GM19463 (cell line): ENCODE measurements around the gene EDRF1.

Source experiments
- ATAC-seq: cut with Tn5 transposase; IDR thresholded peaks from one replicate; pipeline ENCODE4 v1.9.1; 2021; ENCODE audit warnings: mild to moderate bottlenecking, moderate library complexity; ENCODE audit not compliant: unreplicated experiment

EDRF1 gene

GRCh38 chr10:125761961-125762360, 42.5 kb downstream of the EDRF1 start:
- ATAC-seq = no peak

DNA sequence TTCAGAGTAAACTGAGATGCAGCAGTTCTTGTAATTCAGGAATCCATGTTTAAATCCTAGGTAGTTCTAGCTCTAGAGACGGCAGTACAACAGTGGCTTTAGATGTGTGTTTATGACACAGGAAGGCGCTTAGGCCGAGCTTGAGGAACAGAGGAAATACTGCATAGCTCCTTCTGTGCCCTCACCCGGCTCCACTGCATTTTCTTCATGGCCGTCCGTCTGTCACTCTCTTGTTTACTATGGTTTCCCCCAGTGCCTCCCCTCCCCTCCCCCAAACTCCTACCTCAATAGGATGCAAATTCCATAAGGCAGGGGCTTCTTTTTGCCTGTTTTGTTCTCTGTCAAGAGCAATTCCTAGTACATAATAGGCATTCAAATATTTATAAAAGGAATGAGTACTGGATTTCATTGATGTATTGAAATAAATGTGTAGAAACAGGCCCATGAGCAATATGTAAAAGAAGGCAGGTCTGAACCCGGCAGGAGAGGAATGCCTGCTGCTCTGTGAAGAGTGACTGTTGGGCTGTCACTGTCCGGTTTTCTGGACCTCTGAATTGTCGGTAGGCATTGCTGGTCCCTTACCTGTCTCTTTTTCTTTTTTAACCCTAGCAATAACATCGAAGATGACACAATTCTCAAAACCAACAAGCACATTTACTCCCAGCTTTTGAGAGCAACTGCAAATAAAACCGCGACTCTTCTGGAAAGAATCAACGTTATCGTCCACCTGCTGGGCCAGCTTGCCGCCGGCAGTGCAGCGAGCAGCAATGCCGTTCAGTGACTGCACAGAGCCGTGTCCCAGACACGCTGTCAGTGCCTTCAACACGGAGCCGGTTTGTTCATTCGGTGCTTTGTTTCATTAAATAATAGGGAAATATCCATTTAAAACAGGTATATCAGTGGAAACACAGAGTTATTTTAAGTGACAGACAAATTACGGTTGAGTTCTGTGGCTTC, 43.5 kb downstream of the EDRF1 start:
- ATAC-seq = no peak

DNA sequence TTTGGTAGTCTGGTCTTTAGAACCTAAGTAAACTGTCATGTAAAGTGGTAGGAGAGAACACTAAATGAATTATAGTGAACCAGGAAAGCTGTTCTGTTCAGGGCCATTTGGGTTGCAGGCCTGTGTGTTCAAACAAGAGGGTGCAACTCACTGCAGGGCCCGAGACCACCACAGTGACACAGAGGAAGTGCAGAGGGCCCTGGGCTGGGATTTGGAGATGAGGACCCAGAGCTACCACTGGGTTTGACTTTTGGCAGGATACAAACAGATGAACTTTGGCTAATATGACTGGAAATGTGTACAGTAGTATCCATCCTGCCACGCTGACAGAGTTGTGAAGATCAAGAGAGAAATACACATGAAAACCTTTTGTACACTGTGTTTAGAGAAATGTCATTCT, 46.3 kb downstream of the EDRF1 start:
- ATAC-seq = no peak

DNA sequence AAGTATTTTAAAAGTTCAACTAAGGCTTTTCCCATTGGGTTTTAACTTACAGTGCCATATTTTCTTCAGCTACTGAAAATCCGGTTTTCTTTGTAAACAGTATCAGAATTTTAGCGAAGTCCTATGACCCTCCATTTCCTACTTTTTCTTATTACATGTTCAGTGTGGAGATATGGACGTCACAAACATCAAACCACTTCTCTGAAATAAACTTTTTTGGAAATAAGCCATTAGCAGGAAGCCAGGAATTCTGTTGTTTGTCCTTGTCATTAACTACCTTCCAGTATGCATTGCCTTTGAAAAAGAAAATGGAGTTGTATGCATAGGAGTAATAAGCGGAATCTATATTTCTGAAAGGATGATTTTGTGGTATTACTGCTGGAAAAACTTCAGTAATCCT, 47.0 kb downstream of the EDRF1 start:
- no peak for ATAC-seq

DNA sequence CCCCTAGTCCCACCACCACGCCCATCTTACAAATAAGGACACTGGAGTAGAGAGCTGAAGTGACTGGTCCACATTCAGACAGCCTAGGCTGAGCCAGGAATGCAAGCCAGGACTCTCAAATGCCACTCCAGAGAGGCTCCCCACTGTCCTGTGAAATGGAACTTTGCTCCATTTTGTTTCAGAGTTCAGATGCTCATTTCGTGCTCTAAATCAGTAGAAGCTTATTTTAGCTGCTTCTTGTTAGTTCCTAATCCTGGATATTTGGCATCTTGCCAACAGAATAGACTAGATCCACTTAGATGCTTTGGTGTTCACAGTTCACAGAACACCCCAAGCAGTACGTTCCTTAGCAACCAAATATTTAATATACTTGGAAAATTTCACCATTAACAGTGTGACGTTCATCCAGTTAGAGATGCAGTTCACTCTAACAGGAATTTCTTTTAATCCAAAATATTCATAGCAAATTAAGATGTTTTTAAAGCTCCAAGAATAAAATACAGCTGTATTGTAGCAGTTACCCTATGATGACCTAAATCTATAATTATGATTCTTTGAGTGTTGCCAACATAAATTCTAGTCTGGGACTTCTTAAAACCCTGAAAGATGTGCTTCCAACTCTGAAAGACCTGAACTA, 48.8 kb downstream of the EDRF1 start:
- no peak for ATAC-seq

GRCh38 chr10:125769175-125769574, 49.7 kb downstream of the EDRF1 start:
- ATAC-seq = no peak

DNA sequence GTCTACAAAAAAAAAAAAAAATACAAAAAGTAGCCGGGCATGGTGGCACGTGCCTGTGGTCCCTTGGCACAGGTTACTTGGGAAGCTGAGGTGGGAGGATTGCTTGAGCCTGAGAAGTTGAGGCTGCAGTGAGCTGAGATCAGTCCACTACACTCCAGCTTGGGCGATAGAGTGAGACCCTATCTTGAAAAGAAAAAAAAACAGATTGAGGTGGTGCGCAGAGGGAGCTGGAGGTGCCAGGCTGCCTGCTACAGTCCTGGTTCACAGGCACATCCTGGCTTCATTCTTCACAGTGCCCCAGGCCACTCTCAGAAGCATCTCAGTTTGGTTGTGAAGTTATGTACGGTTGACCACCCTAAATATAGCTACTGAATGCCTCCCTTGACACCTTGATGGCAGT, 51.3 kb downstream of the EDRF1 start:
- no peak for ATAC-seq

DNA sequence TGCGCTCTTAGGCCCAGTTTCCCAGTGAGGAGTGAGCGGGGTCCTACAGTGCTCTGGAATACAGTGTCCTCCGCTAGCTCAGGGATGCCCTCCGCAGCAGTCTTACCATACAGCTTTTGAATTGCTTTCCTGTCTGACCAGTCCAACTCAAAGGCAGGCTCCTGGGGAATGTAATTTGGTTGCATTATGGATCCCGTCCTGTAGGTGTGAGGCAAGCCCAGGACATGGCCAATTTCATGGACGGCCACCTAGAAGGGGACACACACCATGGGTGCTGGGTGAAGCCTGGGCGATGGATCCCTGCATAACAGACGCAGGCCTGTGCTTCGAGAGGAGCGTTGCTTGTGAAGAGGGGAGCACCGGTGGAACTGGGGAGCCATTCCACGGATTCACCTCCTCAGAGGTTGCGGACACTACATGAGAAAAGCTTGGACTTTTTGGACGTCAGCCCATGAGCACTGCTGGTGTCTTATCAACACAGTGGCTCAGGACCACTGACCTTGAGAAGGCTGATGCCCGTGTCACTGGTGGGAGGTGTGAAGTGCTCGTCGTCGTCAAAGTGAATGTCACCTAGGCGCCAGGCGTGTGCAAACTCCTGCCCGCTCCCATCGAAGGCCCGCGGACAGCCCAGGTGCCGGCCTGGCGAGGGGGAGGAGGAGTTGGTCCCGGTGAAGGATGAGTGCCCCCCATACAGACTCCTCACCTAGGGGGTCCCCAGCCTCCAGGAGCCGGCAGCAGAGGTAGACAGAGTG, 52.8 kb downstream of the EDRF1 start:
- ATAC-seq = no peak

GRCh38 chr10:125772864-125773180, 53.3 kb downstream of the EDRF1 start:
- no peak for ATAC-seq

- no peak for ATAC-seq
These were observed 54.4 kb downstream of the EDRF1 start for GRCh38 chr10:125773687-125774543.

DNA sequence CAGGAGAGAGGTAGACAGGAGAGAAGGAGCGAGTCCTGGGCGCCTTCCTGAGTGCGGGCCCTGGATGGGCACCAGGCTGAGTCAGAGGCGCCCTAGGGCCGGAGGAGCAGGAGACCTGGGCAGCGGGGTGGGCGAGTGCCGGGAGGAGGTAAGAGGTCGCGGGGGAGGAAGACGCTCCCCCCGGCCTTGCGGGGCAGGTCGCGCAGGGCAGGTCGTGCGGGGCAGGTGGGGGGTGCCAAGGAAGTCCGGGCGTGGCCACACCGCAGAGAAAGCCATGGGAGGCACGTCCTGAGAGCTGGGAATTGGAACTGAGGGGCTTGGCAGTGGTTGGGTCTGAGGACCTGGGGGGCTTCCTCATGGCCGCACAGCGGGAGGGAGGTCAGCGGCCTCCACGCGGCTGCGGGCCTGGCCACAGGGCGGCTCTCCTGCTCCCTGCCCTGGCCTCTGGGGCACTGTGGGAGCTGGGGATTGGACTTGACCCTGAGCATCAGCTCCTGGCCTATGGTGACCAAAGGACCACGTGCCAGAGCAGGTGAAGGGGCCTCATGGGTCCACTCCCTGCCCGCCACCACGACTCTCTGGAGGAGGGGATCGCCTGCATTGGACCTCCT, 55.2 kb downstream of the EDRF1 start:
- no peak for ATAC-seq

DNA sequence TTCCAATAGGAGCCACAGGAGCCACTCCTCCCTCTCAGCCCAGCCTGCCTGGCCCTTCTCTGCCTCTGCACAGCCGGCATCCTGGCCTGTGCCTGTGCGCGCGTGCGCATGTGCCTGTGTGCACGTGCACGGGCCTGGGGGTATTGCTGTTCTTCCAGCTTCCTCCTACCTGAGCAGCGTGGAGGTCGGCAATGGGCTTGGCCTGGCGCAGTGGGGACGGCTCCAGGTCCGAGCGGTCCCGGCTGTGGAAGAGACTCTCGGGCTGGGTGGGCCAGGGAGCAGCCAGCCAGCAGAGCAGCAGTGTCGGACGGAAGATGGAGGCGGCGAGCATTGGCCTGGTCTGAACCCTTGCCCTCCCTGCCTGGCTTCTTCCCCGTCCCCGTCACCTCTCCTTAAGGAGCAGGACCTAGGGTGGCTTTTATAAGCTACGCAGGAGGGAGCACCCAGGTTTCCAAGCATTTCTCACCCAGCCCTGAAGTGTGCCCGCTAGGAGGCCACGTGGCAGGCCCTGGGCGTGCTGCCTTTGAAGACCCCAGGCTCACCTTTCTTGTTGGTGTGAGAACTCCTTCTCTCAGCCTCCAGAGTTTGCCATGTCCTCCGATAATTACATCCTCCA, 56.1 kb downstream of the EDRF1 start, which contains the start of gene MMP21:
MMP21 (minus strand) TSS at position 331 of the 616 bp plus-strand sequence; CDS start at position 331, 0 bp downstream.
- no peak for ATAC-seq

DNA sequence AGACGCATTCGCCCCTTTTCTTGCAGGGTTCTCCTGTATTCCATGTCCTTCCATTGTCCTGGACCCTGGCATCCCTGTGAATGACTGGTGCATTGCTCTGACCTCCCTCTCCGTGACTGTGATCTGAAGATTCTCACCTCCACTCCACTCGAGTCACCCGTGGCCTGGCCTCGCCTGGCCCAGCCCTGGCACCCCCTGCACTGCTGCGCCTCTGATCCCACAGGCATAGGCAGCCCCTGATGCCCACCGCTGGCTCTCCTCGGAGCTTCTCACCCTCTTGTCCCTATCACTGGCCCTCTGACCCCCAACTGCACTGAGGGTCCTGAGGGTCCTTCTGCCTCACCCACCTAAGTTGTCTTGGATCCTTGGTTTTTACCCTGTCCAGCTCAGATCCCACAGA, 58.3 kb downstream of the EDRF1 start:
- no peak for ATAC-seq

DNA sequence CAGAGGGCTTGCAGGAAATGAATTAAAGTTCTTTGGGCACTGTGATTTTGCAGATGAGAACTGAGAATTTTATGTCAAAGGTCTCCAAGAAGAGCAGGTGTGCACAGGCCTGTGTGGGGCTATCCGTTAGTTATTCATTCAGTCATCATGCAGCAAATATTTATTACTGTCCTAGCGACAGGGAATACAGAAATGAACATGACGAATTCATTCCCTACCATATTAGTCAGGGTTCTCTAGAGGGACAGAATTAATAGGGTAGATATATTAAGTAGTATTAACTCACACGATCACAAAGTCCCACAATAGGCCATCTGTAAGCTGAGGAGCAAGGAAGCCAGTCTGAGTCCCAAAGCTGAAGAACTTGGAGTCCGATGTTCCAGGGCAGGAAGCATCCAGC, 59.0 kb downstream of the EDRF1 start:
- no peak for ATAC-seq

DNA sequence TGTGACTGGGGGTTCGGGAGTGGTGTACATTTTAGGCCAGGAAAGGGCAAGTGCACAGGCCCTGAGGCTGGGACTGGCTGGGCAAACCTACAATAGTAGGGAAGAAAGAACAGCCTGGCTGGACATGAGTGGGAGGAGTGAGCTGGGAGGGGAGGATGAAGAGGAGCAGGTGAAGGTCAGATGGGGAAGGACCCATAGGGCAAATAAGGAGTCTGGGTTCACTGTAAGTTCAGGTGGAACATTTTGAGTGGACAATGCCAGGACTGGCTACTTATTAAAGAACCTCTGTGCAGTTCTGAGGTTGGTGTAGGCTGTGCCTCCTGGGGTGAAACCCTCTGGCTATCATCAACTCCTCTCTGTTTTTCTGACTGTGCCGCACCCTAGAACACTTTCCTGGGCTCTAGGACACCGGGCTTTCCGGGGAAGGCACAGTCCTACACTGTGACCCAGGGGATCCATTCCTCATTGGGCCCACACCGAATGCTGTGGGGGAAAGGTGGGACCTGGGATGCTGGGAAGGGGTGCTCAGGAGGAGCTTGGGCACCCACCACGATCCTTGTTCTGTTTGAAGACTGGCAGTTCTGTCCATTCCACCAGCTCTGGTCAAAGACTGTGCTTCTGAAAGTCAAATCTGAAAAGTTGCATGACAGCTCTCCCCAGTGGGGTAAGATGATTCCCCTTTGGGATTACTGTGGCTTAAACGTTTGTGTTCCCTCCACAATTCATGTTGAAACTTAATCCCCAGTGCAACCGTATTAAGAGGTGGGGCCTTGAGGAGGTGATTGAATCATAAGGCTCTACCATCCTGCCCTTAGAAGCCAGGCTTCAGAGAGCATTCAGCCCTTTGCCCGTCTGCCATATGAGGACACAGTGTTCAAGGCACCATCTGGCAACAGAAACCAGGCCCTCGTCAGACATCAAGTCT, 60.2 kb downstream of the EDRF1 start:
- no peak for ATAC-seq

- ATAC-seq = no peak
These were observed 61.9 kb downstream of the EDRF1 start for GRCh38 chr10:125781374-125781773.

DNA sequence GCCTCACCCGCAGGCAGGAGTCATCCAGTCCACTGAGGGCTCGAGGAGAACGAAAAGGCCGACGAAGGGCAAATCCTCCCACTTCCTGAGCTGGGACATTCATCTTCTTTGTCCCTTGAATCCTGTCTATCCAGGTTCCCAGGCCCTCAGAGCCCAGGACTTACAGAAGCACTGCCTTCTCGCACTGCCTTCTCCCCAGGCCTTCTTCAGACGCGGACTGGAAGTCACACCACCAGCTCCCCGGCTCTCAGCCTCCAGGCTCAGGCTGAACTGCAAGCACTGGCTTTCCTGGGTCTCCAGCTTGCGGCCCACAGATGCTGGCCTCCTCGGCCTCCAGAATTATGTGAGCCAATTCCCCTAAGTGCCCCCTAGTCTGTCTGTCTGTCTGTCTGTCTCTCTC, 62.5 kb downstream of the EDRF1 start:
- ATAC-seq = no peak

DNA sequence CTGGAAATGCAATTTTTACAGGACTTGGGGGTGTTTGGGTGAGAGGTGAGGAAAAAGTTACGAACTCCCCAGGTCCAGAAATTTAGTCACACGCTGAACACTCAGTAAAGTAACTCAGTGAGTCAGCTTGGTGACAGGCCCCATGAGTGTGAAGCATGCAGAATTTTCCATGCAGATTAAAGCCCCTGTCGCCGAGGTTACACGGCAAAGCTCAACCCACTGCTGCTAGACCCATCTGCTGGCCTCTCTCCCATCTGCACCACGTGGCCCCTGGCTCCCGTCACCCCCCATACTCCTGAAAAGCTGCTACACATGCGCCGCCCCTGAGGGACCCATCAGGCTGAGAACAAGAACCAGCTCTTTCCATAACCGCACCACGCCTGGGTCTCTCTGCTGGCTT, 63.1 kb downstream of the EDRF1 start:
- ATAC-seq = no peak

GRCh38 chr10:125783408-125783807, 63.9 kb downstream of the EDRF1 start:
- no peak for ATAC-seq
